Liver (tissue), 9 donors: ENCODE results near the gene IL1RAPL2. TPM values are rescaled to one million over a fixed set of nuclear protein-coding genes. Genes with fewer than 3 reads are reported as not detected.

Experiments
- DNase-seq: peaks from one replicate; pipeline ENCODE4 v3.0.0-alpha.2; 2017; ENCODE audit warnings: low spot score
- H3K27ac ChIP-seq, 2 donors: one replicate each; pipeline ENCODE4 v1.7.0; 2013; ENCODE audit warnings: inconsistent platforms in 2 of 2, low read length in 2 of 2, control low read depth in 1 of 2, low read depth in 1 of 2, mild to moderate bottlenecking in 1 of 2
- H3K27me3 ChIP-seq, 4 donors: one replicate each; pipeline versions ENCODE4 v1.6.1 to v1.7.0; 2013; ENCODE audit warnings: low read length in 3 of 4, inconsistent platforms in 1 of 4, mild to moderate bottlenecking in 1 of 4, moderate library complexity in 1 of 4; ENCODE audit not compliant: control insufficient read depth in 4 of 4, insufficient read depth in 4 of 4
- H3K36me3 ChIP-seq, 4 donors: one replicate each; pipeline versions ENCODE4 v1.6.1 to v1.7.0; 2013; ENCODE audit warnings: low read length in 3 of 4, mild to moderate bottlenecking in 3 of 4, low read depth in 1 of 4, moderate library complexity in 1 of 4; ENCODE audit not compliant: control insufficient read depth in 4 of 4, insufficient read depth in 3 of 4
- H3K4me1 ChIP-seq, 4 donors: one replicate each; pipeline versions ENCODE4 v1.6.1 to v1.7.0; 2013; ENCODE audit warnings: low read length in 3 of 4, mild to moderate bottlenecking in 3 of 4, moderate library complexity in 1 of 4; ENCODE audit not compliant: control insufficient read depth in 4 of 4, insufficient read depth in 4 of 4
- H3K4me3 ChIP-seq, 3 donors: one replicate each; pipeline versions ENCODE4 v1.6.1 to v1.7.0; 2013; ENCODE audit warnings: low read length in 3 of 3, control low read depth in 1 of 3, low read depth in 1 of 3, mild to moderate bottlenecking in 1 of 3
- H3K9ac ChIP-seq, 2 donors: one replicate each; pipeline ENCODE4 v1.7.0; 2013; ENCODE audit warnings: low read length in 2 of 2, mild to moderate bottlenecking in 2 of 2, moderate library complexity in 2 of 2, control low read depth in 1 of 2, low read depth in 1 of 2
- H3K9me3 ChIP-seq, 4 donors: one replicate each; pipeline versions ENCODE4 v1.6.1 to v1.7.0; 2013; ENCODE audit warnings: low read length in 3 of 4; ENCODE audit not compliant: control insufficient read depth in 4 of 4
- ATF3 ChIP-seq: IDR thresholded peaks from 2 replicates; pipeline ENCODE4 v1.6.1; 2016; ENCODE audit warnings: antibody characterized with exemption
- CTCF ChIP-seq: fragments of 150-350 bp; IDR thresholded peaks from 2 replicates; pipeline ENCODE4 v1.5.1; 2017; ENCODE audit warnings: improper control_type of control experiment, low read depth, low read length; ENCODE audit not compliant: missing input control
- EGR1 ChIP-seq, 2 donors: IDR thresholded peaks; 2 replicates each; pipeline ENCODE4 v1.6.1; 2016 to 2018; ENCODE audit warnings: antibody characterized with exemption in 2 of 2, low read depth in 2 of 2
- FOXA1 ChIP-seq: IDR thresholded peaks from 2 replicates; pipeline ENCODE4 v1.6.1; 2016; ENCODE audit warnings: antibody characterized with exemption
- FOXA2 ChIP-seq: IDR thresholded peaks from 2 replicates; pipeline ENCODE4 v1.6.1; 2016; ENCODE audit warnings: antibody characterized with exemption
- GABPA ChIP-seq, 2 donors: IDR thresholded peaks in 1 of 2; conservative IDR thresholded peaks in 1 of 2; 2 replicates each; pipeline ENCODE4 v1.6.1; 2016; ENCODE audit warnings: antibody characterized with exemption in 2 of 2, mild to moderate bottlenecking in 1 of 2, moderate library complexity in 1 of 2
- HNF4A ChIP-seq, 2 donors: conservative IDR thresholded peaks; 2 replicates each; pipeline ENCODE4 v1.6.1; 2016; ENCODE audit warnings: antibody characterized with exemption in 2 of 2, mild to moderate bottlenecking in 2 of 2
- HNF4G ChIP-seq: IDR thresholded peaks from 2 replicates; pipeline ENCODE4 v1.6.1; 2016; ENCODE audit warnings: antibody characterized with exemption
- JUND ChIP-seq, 2 donors: IDR thresholded peaks; 2 replicates each; pipeline ENCODE4 v1.6.1; 2016; ENCODE audit warnings: antibody characterized with exemption in 2 of 2
- NR2F2 ChIP-seq: IDR thresholded peaks from 2 replicates; pipeline ENCODE4 v1.6.1; 2016; ENCODE audit warnings: antibody characterized with exemption
- RAD21 ChIP-seq, 2 donors: IDR thresholded peaks; 2 replicates each; pipeline ENCODE4 v1.6.1; 2016; ENCODE audit warnings: antibody characterized with exemption in 2 of 2, mild to moderate bottlenecking in 2 of 2
- RXRA ChIP-seq, 2 donors: IDR thresholded peaks; 2 replicates each; pipeline ENCODE4 v1.6.1; 2017 to 2018; ENCODE audit warnings: antibody characterized with exemption in 2 of 2, mild to moderate bottlenecking in 1 of 2
- SP1 ChIP-seq: IDR thresholded peaks from 2 replicates; pipeline ENCODE4 v1.6.1; 2018; ENCODE audit warnings: antibody characterized with exemption, mild to moderate bottlenecking
- TAF1 ChIP-seq: conservative IDR thresholded peaks from 2 replicates; pipeline ENCODE4 v1.6.1; 2016; ENCODE audit warnings: antibody characterized with exemption, mild to moderate bottlenecking
- YY1 ChIP-seq: IDR thresholded peaks from 2 replicates; pipeline ENCODE4 v1.6.1; 2016; ENCODE audit warnings: antibody characterized with exemption, mild to moderate bottlenecking
- WGBS: extraction: QIAGEN DNeasy Blood & Tissue Kit; methylation state at CpG from one replicate; pipeline ENCODE4 v1.1.7; 2013; 5-methylcytosine and 5-hydroxymethylcytosine counted together
- polyA plus RNA-seq, 2 donors: library from polyadenylated mRNA; stranded (reverse) in 1 of 2; unstranded in 1 of 2; fragments of 200-250 nt in 1 of 2; fragments of >200 nt in 1 of 2; fragmentation: Nextera tagmentation in 1 of 2; extraction: Ambion mirVana in 1 of 2; gene quantifications; one replicate each; pipeline versions ENCODE4 v1.2.1 to v1.2.3, GENCODE V29; 2013 to 2015
- total RNA-seq, 2 donors: library from RNA; depleted of rRNA; stranded (reverse); fragments of >200 nt; gene quantifications; one replicate each; pipeline ENCODE4 v1.2.3, GENCODE V29; 2014
- TF ChIP-seq, protein P1 (sequence below): IDR thresholded peaks from 2 replicates; pipeline ENCODE4 v1.6.1; 2016; ENCODE audit warnings: antibody characterized with exemption, mild to moderate bottlenecking
- TF ChIP-seq, protein P2 (sequence below): IDR thresholded peaks from 2 replicates; pipeline ENCODE4 v1.6.1; 2016; ENCODE audit warnings: antibody characterized with exemption
- TF ChIP-seq, protein P3 (sequence below): IDR thresholded peaks from 2 replicates; pipeline ENCODE4 v1.6.1; 2016; ENCODE audit warnings: antibody characterized with exemption
- donor health status: healthy.
- donor health status: healthy.
- donor health status: healthy.
- donor health status: healthy.
- donor health status: healthy.

IL1RAPL2 gene
- total and polyA plus RNA-seq, 4 donors: 0.20 to 1.6 (median 0.91) TPM

DNA sequence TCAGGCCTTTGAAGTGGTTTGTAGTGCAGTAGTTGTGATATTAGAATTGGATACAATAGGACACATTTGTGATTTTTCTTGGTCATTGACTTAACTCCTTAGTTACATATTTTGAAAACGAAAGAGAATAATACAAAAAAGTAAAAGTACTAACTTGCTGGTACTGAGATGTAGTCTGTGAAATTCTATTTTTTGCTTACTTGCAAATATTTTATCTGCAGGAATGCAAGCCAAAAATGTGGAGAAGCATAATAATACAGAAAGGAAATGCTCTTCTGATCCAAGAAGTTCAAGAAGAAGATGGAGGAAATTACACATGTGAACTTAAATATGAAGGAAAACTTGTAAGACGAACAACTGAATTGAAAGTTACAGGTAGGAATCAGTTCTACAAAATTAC, 701.2 kb downstream of the IL1RAPL2 start:
- 81% methylated on average over 2 of the region's 2 CpGs for WGBS
- Histone ChIP-seq H3K27ac (no peak overlapping the region), H3K9ac (no peak overlapping the region), H3K27me3 (no peaks in the 10 kb centered on the region), H3K36me3 (no peaks in the 10 kb centered on the region), H3K4me1 (no peaks in the 10 kb centered on the region), H3K4me3 (no peak overlapping the region), H3K9me3 (no peaks in the 10 kb centered on the region)
- TF ChIP-seq SP1 (no peak), NR2F2 (no peak), EGR1 (IDR thresholded peaks at IDR 0.05; ENCODE audit: low read depth in 2 of 2) (no peak), RAD21 (IDR thresholded peaks at IDR 0.05) (no peak), FOXA1 (no peak), GABPA (IDR thresholded peaks at IDR 0.05 in 1 of 2, conservative IDR thresholded peaks at IDR 0.05 in 1 of 2) (no peak), HNF4G (no peak), CTCF (no peak), HNF4A (conservative IDR thresholded peaks at IDR 0.05) (no peak), ATF3 (no peak), RXRA (IDR thresholded peaks at IDR 0.05) (no peak), TAF1 (no peak), FOXA2 (no peak), JUND (IDR thresholded peaks at IDR 0.05) (no peak), YY1 (no peak)
- TF ChIP-seq, protein P1, sequence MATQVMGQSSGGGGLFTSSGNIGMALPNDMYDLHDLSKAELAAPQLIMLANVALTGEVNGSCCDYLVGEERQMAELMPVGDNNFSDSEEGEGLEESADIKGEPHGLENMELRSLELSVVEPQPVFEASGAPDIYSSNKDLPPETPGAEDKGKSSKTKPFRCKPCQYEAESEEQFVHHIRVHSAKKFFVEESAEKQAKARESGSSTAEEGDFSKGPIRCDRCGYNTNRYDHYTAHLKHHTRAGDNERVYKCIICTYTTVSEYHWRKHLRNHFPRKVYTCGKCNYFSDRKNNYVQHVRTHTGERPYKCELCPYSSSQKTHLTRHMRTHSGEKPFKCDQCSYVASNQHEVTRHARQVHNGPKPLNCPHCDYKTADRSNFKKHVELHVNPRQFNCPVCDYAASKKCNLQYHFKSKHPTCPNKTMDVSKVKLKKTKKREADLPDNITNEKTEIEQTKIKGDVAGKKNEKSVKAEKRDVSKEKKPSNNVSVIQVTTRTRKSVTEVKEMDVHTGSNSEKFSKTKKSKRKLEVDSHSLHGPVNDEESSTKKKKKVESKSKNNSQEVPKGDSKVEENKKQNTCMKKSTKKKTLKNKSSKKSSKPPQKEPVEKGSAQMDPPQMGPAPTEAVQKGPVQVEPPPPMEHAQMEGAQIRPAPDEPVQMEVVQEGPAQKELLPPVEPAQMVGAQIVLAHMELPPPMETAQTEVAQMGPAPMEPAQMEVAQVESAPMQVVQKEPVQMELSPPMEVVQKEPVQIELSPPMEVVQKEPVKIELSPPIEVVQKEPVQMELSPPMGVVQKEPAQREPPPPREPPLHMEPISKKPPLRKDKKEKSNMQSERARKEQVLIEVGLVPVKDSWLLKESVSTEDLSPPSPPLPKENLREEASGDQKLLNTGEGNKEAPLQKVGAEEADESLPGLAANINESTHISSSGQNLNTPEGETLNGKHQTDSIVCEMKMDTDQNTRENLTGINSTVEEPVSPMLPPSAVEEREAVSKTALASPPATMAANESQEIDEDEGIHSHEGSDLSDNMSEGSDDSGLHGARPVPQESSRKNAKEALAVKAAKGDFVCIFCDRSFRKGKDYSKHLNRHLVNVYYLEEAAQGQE: no peak
- TF ChIP-seq, protein P2, sequence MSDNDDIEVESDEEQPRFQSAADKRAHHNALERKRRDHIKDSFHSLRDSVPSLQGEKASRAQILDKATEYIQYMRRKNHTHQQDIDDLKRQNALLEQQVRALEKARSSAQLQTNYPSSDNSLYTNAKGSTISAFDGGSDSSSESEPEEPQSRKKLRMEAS: no peak
- TF ChIP-seq, protein P3, sequence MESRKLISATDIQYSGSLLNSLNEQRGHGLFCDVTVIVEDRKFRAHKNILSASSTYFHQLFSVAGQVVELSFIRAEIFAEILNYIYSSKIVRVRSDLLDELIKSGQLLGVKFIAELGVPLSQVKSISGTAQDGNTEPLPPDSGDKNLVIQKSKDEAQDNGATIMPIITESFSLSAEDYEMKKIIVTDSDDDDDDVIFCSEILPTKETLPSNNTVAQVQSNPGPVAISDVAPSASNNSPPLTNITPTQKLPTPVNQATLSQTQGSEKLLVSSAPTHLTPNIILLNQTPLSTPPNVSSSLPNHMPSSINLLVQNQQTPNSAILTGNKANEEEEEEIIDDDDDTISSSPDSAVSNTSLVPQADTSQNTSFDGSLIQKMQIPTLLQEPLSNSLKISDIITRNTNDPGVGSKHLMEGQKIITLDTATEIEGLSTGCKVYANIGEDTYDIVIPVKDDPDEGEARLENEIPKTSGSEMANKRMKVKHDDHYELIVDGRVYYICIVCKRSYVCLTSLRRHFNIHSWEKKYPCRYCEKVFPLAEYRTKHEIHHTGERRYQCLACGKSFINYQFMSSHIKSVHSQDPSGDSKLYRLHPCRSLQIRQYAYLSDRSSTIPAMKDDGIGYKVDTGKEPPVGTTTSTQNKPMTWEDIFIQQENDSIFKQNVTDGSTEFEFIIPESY: no peak
- no peak for DNase-seq

GRCh38 chrX:105269386-105269785, 703.4 kb downstream of the IL1RAPL2 start:
- TF ChIP-seq GABPA (IDR thresholded peaks at IDR 0.05 in 1 of 2, conservative IDR thresholded peaks at IDR 0.05 in 1 of 2): no peak
- no peak for TF ChIP-seq SP1
- TF ChIP-seq FOXA1: no peak
- H3K9me3 ChIP-seq: no peaks in the 10 kb centered on the region
- H3K36me3 ChIP-seq: no peaks in the 10 kb centered on the region
- H3K27ac ChIP-seq: no peak overlapping the region
- no peak for DNase-seq
- H3K4me1 ChIP-seq: no peaks in the 10 kb centered on the region
- H3K4me3 ChIP-seq: no peak overlapping the region
- 95% methylated on average over 2 of the region's 2 CpGs for WGBS
- no peaks in the 10 kb centered on the region for H3K27me3 ChIP-seq
- H3K9ac ChIP-seq: no peak overlapping the region
